SU-DHL-6 (cell line): ENCODE data around the gene SULT1C3.

Source experiments
- H2AFZ ChIP-seq: fragments of 200-600 bp; sonication (generic); 2 replicates; pipeline ENCODE4 v1.6.1; 2014; ENCODE audit warnings: low read depth, mild to moderate bottlenecking, moderate library complexity, mixed read lengths, antibody characterized with exemption, low read length; ENCODE audit not compliant: severe bottlenecking
- H3F3A ChIP-seq: fragments of 200-600 bp; shearing (Covaris generic); 2 replicates; pipeline ENCODE4 v1.6.0; 2016; ENCODE audit warnings: antibody characterized with exemption, mild to moderate bottlenecking; ENCODE audit not compliant: insufficient read depth
- H3K27ac ChIP-seq: fragments of 200-600 bp; sonication (generic); 2 replicates; pipeline ENCODE4 v1.5.1; 2016; ENCODE audit warnings: low read depth, mild to moderate bottlenecking, low read length, moderate library complexity, mixed read lengths
- H3K27me3 ChIP-seq: fragments of 200-600 bp; sonication (generic), shearing (Covaris generic); 2 replicates; pipeline ENCODE4 v1.6.0; 2014; ENCODE audit warnings: mild to moderate bottlenecking, low read length
- H3K36me3 ChIP-seq: fragments of 200-600 bp; sonication (generic); 2 replicates; pipeline ENCODE4 v1.6.1; 2014; ENCODE audit warnings: mild to moderate bottlenecking, low read length, mixed read lengths
- H3K4me2 ChIP-seq: fragments of 300-600, 200-600 bp; shearing (Covaris generic), sonication (generic); 2 replicates; pipeline ENCODE4 v1.6.0; 2014; ENCODE audit warnings: low read length, low read depth, mild to moderate bottlenecking; ENCODE audit not compliant: poor library complexity, severe bottlenecking
- H3K4me3 ChIP-seq: fragments of 200-600 bp; sonication (generic); 2 replicates; pipeline ENCODE4 v1.5.1; 2014; ENCODE audit warnings: antibody characterized with exemption, low read length, mild to moderate bottlenecking, mixed read lengths; ENCODE audit not compliant: insufficient read depth, poor library complexity, severe bottlenecking
- H3K79me2 ChIP-seq: fragments of 200-600 bp; sonication (generic); 2 replicates; pipeline ENCODE4 v1.6.1; 2014; ENCODE audit warnings: mild to moderate bottlenecking, low read length, moderate library complexity; ENCODE audit not compliant: insufficient read depth
- H3K9ac ChIP-seq: fragments of 200-600 bp; sonication (generic); 2 replicates; pipeline ENCODE4 v1.7.0; 2014; ENCODE audit warnings: mild to moderate bottlenecking, low read length
- H3K9me2 ChIP-seq: fragments of 200-600 bp; sonication (generic); replicated peaks from 2 replicates; pipeline ENCODE4 v1.6.1; 2014; ENCODE audit warnings: low read length; ENCODE audit not compliant: insufficient read depth
- H3K9me3 ChIP-seq: fragments of 200-600 bp; sonication (generic); 2 replicates; pipeline ENCODE4 v1.6.1; 2014; ENCODE audit warnings: low read length, mixed read lengths; ENCODE audit not compliant: insufficient read depth
- H4K20me1 ChIP-seq: fragments of 200-600 bp; sonication (generic); 2 replicates; pipeline ENCODE4 v1.6.1; 2014; ENCODE audit warnings: low read depth, mild to moderate bottlenecking, antibody characterized with exemption, low read length, moderate library complexity, mixed read lengths
- CTCF ChIP-seq: fragments of 200-600 bp; sonication (generic); IDR thresholded peaks from one replicate; pipeline ENCODE4 v1.5.1; 2017; ENCODE audit warnings: antibody characterized with exemption, mild to moderate bottlenecking, low read length, moderate library complexity; ENCODE audit not compliant: insufficient read depth, poor library complexity, severe bottlenecking
- EZH2phosphoT487 ChIP-seq: fragments of 200-600 bp; sonication (generic), shearing (Covaris generic); conservative IDR thresholded peaks from 2 replicates; pipeline ENCODE4 v1.6.1; 2018; ENCODE audit warnings: mild to moderate bottlenecking, antibody characterized with exemption, low read length, moderate library complexity, mixed read lengths

The SULT1C3 gene

GRCh38 chr2:108268001-108268400 is 28.2 kb downstream of the SULT1C3 start:
- Histone ChIP-seq H3K4me2 (no peak overlapping the region), H2AFZ (no peak overlapping the region), H3K27ac (no peak overlapping the region)

GRCh38 chr2:108270346-108270745 is 30.6 kb downstream of the SULT1C3 start:
- H4K20me1 ChIP-seq: no peaks in the 10 kb centered on the region
- H3K4me2 ChIP-seq: no peak overlapping the region
- H2AFZ ChIP-seq: no peak overlapping the region
- TF ChIP-seq EZH2phosphoT487 (no peak), CTCF (no peak)
- H3K9ac ChIP-seq: no peak overlapping the region
- H3K9me2 ChIP-seq: no peaks in the 10 kb centered on the region
- H3K27me3 ChIP-seq: no peaks in the 10 kb centered on the region
- H3K79me2 ChIP-seq: no peaks in the 10 kb centered on the region
- no peaks in the 10 kb centered on the region for H3K9me3 ChIP-seq
- no peaks in the 10 kb centered on the region for H3F3A ChIP-seq
- no peak overlapping the region for H3K27ac ChIP-seq
- H3K36me3 ChIP-seq: no peaks in the 10 kb centered on the region
- H3K4me3 ChIP-seq: no peak overlapping the region

More at GRCh38 chr2:108268001-108268400, 28.2 kb downstream of the SULT1C3 start:
- Histone ChIP-seq H3K4me3 (no peak overlapping the region), H3K9me3 (no peaks in the 10 kb centered on the region), H3K9me2 (no peaks in the 10 kb centered on the region), H3K36me3 (no peaks in the 10 kb centered on the region), H3K27me3 (no peaks in the 10 kb centered on the region), H3K9ac (no peak overlapping the region), H3K79me2 (no peaks in the 10 kb centered on the region), H3F3A (no peaks in the 10 kb centered on the region), H4K20me1 (no peaks in the 10 kb centered on the region)
- TF ChIP-seq EZH2phosphoT487 (no peak), CTCF (no peak)

- Histone ChIP-seq H3K27ac (no peak overlapping the region), H3K9ac (no peak overlapping the region), H3K27me3 (no peaks in the 10 kb centered on the region), H4K20me1 (no peaks in the 10 kb centered on the region), H3K9me2 (no peaks in the 10 kb centered on the region), H3K4me2 (no peak overlapping the region), H3K79me2 (no peaks in the 10 kb centered on the region), H3K9me3 (no peaks in the 10 kb centered on the region), H2AFZ (no peak overlapping the region), H3K4me3 (no peak overlapping the region), H3K36me3 (no peaks in the 10 kb centered on the region), H3F3A (no peaks in the 10 kb centered on the region)
- no peak for TF ChIP-seq EZH2phosphoT487
- TF ChIP-seq CTCF: no peak
Measured at GRCh38 chr2:108270768-108271506, 31.2 kb downstream of the SULT1C3 start.
